NOMO-1 treated with dmso at 0.1 percent for 144 hours (cell line): ENCODE results near the gene ZNF644.
"Not testable (repeated sequence)": the region's sequence is repeated elsewhere in the genome, so short reads cannot be mapped to it uniquely, and the experiment has no call there.

Experiments
- DNase-seq: peaks from one replicate; lab custom pipeline; 2025; ENCODE audit not compliant: unreplicated experiment; lab: John Stamatoyannopoulos, UW

Gene ZNF644

DNA sequence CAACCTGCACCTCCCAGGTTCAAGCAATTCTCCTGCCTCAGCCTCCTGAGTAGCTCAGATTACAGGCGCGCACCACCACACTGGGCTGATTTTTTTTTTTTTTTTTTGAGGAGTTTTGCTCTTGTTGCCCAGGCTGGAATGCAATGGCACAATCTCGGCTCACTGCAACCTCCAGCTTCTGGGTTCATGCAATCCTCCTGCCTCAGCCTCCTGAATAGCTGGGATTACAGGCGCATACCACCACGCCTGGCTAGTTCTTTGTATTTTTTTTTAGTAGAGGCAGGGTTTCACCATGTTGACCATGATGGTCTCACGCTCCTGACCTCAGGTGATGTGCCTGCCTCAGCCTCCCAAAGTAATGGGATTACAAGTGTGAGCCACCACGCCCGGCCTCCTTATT is 93.6 kb downstream of the ZNF644 start:
- DNase-seq: not testable (repeated sequence)

DNA sequence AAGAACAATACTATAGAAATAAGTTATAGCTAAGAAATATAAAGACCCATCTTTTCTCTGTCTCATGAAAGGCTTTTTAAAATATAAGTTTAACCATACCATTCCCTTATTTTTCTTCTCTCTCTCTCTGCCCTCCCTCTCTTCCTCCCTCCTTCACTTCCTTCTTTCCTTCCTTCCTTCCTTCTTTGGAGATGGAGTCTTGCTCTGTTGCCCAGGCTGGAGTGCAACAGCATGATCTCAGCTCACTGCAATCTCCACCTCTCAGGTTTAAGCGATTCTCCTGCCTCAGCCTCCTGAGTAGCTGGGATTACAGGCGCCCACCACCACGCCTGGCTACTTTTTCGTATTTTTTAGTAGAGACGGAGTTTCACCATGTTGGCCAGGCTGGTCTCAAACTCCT is 94.2 kb downstream of the ZNF644 start:
- not testable (repeated sequence) for DNase-seq

DNA sequence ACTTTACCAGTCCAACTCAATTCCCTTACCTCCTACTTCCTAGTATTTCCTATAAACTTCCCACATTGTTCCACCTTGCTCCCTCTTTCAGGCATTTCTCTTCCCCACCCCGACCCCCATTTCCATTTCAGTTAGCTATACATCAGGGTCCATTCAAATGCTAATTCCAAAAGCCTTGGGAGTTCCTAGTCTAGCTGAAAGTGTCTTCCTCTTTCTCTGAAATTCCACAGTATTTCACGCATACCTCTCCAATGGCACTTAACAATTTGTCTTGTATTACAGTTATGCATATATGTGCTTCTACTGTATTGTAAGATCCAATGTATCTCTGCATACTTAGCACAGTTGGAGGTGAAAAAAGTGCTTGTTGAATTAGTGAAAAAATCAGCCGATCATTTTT is 94.9 kb downstream of the ZNF644 start:
- no peak for DNase-seq

DNA sequence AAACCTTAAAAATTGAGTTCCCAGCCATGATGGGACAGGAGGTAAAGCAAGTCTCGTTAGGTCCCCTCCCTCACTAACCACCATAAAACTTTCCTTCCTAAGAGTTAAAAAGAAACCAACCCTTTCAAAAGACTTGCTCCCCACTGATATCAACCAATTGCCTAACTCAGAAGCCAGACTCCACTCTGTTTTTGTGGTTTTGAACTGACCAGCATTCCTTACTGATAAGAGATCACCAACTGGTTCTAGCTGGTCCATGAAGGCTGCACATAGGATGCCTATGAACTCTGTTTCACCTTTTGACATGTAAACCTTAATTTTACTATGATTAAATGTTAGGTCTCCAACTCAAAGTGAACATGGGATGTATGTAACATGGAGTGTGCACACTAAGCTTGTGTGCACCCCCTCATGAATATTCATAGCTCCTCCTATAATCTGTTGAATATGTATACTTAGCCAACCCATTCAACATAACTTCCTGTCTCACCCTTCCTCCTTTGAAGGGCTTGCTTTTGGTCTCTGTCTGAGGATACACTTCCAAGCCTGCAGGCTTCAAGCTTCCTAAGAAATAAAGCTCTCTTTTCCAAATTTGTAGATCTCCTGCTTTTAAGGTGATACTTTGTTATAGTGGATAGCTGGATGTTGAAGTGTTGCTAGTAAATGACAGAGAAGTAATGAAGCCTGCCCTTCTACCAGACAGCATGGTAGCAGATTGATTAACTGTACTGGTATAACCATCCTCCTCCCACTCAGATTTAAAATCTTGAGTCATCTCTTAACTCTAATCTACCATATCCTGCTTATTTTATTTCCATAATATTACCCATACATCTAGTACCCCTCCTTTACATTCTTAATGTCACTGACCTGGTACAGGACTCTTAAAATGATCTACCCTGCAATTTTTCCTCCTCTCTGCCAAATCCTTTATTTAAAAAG is 95.6 kb downstream of the ZNF644 start:
- no peak for DNase-seq

DNA sequence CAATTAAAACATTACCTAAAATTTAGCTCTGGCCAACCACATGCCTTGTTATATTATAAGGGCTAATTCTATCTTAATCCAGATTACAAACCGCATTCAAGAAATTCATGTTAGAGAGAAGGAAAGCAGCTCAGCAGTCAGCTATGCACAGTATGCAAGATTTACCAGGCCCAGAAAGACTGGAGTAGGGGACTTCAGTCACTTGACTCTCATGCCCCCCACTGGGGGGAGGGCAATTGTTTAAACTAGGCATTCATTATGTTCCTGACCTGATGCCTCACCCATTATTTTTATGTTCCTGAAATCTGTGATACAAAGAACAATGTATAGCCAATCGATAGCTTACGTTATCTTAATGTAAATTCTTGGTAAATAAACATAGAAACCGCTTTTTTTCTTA is 96.9 kb downstream of the ZNF644 start:
- no peak for DNase-seq

DNA sequence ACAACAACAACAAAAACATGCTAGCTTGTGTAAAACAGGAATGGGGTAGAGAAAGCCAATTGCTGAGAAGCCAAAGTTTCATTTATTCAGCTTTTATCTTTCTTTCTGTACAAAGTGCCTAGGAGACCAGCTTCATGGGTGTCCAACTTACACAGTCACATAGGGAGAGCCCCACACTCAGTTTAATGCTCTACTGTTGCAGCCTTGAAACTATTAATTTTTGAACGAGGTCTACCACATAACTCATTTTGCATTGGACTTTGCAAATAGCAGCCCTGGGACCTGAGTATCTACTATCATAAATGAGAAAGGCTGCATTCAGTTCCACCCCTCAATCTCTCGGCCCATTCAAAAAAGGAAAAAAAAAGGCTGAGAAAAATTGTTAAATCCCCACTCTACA is 98.8 kb downstream of the ZNF644 start:
- DNase-seq: no peak

DNA sequence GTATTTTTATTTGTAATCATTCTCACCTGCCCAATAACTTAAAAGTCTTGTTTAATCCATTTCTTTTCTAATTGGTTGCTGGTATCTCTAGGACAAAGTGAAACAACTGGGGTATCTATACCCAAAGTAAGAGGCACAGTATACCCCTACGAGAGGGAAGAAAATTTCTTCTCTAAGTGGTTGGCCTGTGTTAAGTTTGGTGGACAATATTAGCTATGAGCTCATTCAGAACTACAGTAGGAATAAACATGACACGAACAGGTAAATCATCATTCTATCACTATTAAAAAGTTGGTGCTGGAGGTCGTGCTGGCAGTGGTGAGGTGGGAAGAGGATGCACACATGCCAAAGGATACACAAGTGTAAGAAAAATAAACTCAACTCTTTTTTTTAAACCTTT is 99.6 kb downstream of the ZNF644 start:
- no peak for DNase-seq

DNA sequence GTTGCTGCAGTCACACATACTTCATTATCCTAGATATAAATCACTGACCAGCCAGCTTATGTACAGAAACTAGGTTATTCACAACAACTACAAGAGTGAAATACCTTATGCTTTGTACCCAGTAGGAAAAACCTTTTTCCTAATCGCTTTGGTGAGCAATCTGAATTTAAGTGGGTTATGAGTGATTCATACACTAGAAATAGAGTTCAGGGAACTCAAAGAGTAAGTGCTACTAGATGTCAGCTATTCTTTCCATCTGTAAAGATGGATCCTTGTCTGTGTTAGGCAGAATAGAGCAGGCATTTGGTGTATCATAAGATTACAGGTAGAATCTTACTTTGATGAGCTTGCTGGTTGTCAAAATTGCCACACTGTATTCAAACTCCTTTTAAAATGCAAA is 101.9 kb downstream of the ZNF644 start:
- no peak for DNase-seq

DNA sequence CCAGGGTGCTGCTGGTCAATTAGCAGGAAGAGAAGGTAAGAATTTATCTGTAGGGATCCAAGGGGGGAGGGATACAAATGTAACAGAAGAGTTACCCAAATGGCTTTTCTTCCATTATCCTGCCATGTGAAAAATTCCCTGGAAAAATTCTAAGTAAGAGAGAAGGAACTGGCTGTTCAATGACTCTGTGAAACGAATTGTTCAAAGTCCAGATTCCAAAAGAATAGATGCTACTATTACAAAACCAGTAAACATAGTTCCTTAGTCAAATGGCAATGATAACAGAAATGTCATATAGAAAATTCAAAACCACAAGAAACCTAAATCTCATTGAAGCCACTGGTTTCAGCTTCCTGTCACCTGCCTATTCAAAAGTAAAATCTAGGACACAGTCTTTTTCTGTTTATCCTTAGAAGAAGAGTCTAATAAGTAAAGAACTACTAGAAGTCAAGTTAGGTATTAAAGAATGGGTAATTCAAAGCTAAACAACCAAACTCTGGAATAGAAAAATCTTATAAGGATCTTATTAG is 102.6 kb downstream of the ZNF644 start:
- DNase-seq: no peak

DNA sequence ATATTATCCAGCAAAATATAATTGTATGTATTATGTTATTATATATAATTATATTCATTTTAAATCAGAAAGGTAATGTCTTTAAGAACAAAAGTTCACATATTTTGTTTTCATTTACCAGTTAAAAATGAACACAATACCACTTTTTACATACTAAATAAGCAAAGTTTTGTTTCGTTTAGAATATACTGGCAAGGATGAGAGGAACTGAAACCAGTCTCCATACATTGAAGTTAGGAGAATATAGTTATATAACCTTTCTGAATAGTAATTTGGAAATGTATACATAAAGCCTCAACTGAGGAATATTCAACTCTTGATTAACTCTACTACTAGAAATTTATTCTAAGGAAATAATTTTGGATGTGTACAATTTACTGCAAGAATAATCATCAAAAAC is 110.5 kb downstream of the ZNF644 start:
- DNase-seq: no peak

DNA sequence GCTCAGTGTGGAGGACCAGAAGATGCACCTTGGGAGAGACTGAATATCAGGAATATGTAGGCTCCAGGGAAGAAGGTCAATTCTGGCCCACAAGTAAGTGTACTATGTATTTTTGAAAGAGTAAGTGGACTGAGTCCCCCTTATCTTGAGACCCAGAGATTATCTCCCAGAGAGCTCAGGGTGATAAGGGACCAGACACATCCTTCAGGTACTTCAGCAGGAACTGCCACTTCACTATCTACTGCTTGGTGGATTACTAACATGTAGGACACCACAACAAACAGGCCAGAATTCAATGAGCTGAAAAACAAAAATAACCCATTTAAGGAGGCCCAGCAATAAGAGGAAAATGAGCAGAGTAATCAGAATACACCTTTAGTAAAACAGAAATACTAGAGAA is 119.2 kb downstream of the ZNF644 start:
- DNase-seq: no peak

DNA sequence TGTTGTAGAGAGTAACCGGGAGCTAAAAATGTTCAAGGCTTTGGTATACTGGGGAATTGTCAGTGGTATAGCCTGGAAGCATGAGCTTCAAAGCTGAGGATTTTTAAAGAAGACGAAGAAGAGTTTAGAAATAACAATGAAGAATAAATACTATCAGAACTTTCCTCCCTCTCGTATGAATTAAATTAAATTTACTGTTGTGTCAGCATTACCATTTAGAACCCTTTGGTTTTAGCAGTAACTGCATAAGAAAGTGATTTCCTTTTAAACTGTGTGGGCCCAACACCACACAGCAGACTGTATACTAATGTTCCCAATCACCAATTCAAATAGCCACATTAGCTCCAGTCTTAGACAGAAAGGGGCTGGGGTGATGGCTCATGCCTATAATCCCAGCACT is 122.6 kb downstream of the ZNF644 start:
- no peak for DNase-seq

DNA sequence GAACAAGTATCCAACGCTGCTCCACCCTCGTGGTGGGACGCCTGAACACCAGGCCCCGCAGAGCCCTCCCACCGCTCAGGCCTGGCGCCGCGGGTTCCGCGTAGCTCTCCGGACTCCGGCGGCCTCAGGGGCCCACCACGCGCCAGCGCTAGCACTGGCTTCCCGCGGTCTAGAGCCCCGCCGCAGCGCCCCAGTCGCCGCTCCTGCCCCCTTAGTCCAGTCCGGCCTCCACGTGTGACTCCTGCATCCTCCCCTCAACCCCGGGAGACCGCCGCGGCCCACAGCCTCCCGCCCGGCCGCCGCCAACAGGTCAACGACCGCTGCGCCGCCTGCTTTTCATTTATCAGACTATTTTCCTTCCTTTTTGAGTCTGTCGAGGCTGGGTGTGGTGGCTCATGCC is 128.2 kb downstream of the ZNF644 start:
- DNase-seq: not testable (repeated sequence)

DNA sequence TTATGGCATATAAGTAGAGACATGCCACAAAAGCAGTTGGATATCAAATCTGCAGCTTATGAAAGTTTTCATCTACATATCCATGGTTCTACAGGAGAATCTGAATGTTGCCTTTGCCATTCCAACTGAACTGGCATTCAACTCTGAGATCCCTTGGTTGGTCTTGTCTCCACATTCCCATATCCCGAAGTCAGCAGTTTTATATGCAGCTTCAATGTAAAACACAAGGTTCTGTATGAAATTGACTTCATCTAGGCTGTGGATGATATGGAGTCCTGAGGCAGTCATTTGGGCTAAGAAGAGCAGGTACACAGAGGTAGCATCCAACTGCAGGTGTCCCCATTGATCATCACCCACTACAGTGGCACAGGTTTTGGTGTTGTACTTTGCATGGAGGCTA is 129.0 kb downstream of the ZNF644 start:
- not testable (repeated sequence) for DNase-seq

DNA sequence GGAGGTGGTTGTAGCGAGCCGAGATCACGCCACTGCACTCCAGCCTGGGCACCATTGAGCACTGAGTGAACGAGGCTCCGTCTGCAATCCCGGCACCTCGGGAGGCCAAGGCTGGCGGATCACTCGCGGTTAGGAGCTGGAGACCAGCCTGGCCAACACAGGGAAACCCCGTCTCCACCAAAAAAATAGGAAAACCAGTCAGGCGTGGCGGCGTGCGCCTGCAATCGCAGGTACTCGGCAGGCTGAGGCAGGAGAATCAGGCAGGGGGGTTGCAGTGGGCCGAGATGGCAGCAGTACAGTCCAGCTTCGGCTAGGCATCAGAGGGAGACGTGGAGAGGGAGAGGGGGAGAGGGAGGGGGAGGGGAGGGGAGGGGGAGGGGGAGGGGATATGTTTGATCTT is 129.6 kb downstream of the ZNF644 start:
- not testable (repeated sequence) for DNase-seq

DNA sequence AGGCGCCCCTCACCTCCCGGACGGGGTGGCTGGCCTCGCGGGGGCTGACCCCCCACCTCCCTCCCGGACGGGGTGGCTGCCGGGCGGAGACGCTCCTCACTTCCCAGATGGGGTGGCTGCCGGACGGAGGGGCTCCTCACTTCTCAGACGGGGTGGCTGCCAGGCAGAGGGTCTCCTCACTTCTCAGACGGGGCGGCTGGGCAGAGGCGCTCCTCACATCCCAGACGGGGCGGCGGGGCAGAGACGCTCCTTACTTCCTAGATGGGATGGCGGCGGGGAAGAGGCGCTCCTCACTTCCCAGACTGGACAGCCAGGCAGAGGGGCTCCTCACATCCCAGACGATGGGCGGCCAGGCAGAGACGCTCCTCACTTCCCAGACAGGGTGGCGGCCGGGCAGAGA is 130.1 kb downstream of the ZNF644 start:
- not testable (repeated sequence) for DNase-seq

DNA sequence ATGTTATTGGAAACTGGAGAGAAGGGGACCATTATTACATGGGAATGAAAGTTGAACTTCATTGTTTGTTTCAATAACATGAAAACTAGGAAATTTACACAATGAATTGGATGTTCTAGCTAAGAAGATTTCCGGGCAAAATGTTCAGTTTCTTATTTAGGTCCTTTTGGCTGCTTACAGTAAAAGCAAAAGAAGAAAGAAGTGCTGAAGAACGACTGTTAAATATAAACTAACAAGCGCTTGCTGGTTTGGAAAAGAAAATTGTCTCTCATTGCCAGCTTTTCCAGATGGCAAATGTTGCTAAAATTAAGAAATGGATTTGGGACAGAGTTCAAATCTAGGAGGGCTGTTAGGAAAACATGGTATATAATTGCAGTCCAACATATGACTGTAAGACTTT is 139.6 kb downstream of the ZNF644 start:
- no peak for DNase-seq

DNA sequence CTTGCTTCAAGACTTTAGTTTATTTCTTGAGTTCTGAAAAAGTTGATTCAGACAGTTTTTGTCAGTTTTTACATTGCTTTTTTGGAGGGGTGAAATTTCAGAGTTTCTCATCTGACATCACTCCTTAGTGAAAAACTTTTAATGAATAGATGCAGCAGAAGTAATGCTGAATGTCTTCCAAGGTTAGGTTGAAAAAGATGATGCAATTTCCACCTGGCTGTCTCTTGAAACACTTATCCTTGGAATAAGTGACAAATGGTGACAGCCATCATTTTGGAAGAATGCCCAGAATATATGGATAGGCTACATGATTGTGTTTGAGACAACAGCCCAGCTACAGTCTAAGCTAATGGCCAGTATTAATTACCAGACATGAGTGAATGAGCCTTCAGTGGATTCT is 140.8 kb downstream of the ZNF644 start:
- DNase-seq: no peak

DNA sequence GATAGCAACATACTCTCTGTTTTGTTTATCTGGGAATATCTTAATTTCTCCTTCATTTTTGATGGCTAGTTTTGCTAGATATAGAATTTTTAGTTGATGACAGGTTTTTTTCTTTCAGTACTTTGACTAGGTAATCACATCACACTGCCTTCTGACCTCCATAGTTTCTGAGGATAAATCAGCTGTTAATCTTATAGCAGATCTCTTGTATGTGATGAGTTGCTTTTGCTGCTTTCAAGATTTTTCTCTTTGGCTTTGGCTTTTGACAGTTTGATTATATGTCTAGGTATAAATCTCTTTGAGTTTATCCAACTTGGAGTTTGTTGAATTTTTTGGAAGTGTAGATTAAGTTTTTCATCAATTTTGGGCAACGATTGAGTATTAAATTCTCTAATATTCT is 142.6 kb downstream of the ZNF644 start:
- no peak for DNase-seq

DNA sequence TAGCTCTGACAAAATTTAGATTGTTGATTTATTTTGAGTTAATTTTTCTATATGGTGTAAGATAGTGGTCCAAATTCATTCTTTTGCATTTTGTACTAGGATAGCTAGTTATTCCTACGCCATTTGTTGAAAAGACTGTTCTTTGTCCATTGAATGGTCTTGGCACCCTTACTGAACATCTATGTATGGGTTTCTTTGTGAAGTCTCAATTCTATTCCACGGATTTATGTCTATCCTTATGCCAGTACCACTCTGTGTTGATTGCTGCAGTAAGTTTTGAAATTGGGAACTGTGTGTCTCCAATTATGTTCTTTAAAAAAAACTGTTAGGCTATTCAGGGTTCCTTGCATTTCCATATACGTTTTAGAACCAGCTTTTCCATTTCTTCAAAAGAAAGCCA is 145.7 kb downstream of the ZNF644 start:
- no peak for DNase-seq
